ENCODE results near the gene TMEM150A.

The TMEM150A gene

GRCh38 chr2:85553184-85553583 lies 49.3 kb downstream of the TMEM150A start:
- H3K9me3 ChIP-seq (ENCODE audit: control insufficient read depth in 1 of 2, low read length in 2 of 2): no peaks in the 10 kb centered on the region
- no peak overlapping the region for H3K9ac ChIP-seq (ENCODE audit: low read depth in 1 of 2, low read length in 2 of 2)
- H3K4me1 ChIP-seq (ENCODE audit: control insufficient read depth in 1 of 2, insufficient read depth in 2 of 2, low read length in 2 of 2): peaks cover 0 to 4% of the 10 kb centered on the region in 2 donors
- H3K27me3 ChIP-seq (ENCODE audit: control insufficient read depth in 1 of 2, insufficient read depth in 2 of 2, low read length in 2 of 2): no peaks in the 10 kb centered on the region
- H3K4me3 ChIP-seq (ENCODE audit: low read depth in 1 of 2, low read length in 2 of 2): no peak overlapping the region
- no peak overlapping the region for H3K27ac ChIP-seq (ENCODE audit: low read depth, low read length)
- H3K36me3 ChIP-seq (ENCODE audit: control insufficient read depth in 1 of 2, insufficient read depth in 2 of 2, low read length in 2 of 2): peaks cover 42 to 69% of the 10 kb centered on the region in 2 donors

GRCh38 chr2:85551698-85552678 lies 50.5 kb downstream of the TMEM150A start:
- H3K36me3 ChIP-seq (ENCODE audit: control insufficient read depth in 1 of 2, insufficient read depth in 2 of 2, low read length in 2 of 2): peaks cover 40 to 63% of the 10 kb centered on the region in 2 donors
- H3K9ac ChIP-seq (ENCODE audit: low read depth in 1 of 2, low read length in 2 of 2): no peak overlapping the region
- H3K27ac ChIP-seq (ENCODE audit: low read depth, low read length): no peak overlapping the region
- no peaks in the 10 kb centered on the region for H3K27me3 ChIP-seq (ENCODE audit: control insufficient read depth in 1 of 2, insufficient read depth in 2 of 2, low read length in 2 of 2)
- H3K4me3 ChIP-seq (ENCODE audit: low read depth in 1 of 2, low read length in 2 of 2): no peak overlapping the region
- H3K9me3 ChIP-seq (ENCODE audit: control insufficient read depth in 1 of 2, low read length in 2 of 2): no peaks in the 10 kb centered on the region
- H3K4me1 ChIP-seq (ENCODE audit: control insufficient read depth in 1 of 2, insufficient read depth in 2 of 2, low read length in 2 of 2): peaks cover 0 to 4% of the 10 kb centered on the region in 2 donors

GRCh38 chr2:85550486-85550885 lies 52.0 kb downstream of the TMEM150A start:
- H3K9me3 ChIP-seq (ENCODE audit: control insufficient read depth in 1 of 2, low read length in 2 of 2): no peaks in the 10 kb centered on the region
- no peaks in the 10 kb centered on the region for H3K27me3 ChIP-seq (ENCODE audit: control insufficient read depth in 1 of 2, insufficient read depth in 2 of 2, low read length in 2 of 2)
- peak overlapping the region; percentile 27 for H3K27ac ChIP-seq (ENCODE audit: low read depth, low read length)
- H3K9ac ChIP-seq (ENCODE audit: low read depth in 1 of 2, low read length in 2 of 2): no peak overlapping the region
- H3K4me3 ChIP-seq (ENCODE audit: low read depth in 1 of 2, low read length in 2 of 2): no peak overlapping the region
- H3K36me3 ChIP-seq (ENCODE audit: control insufficient read depth in 1 of 2, insufficient read depth in 2 of 2, low read length in 2 of 2): peaks cover 50 to 66% of the 10 kb centered on the region in 2 donors
- H3K4me1 ChIP-seq (ENCODE audit: control insufficient read depth in 1 of 2, insufficient read depth in 2 of 2, low read length in 2 of 2): peaks cover 0 to 4% of the 10 kb centered on the region in 2 donors

- peak overlapping the region; percentile 27 for H3K27ac ChIP-seq (ENCODE audit: low read depth, low read length)
- peaks cover 0 to 4% of the 10 kb centered on the region in 2 donors for H3K4me1 ChIP-seq (ENCODE audit: control insufficient read depth in 1 of 2, insufficient read depth in 2 of 2, low read length in 2 of 2)
Observed at GRCh38 chr2:85549826-85550225, 52.7 kb downstream of the TMEM150A start.

GRCh38 chr2:85549095-85549494 lies 53.4 kb downstream of the TMEM150A start:
- Histone ChIP-seq H3K36me3 (ENCODE audit: control insufficient read depth in 1 of 2, insufficient read depth in 2 of 2, low read length in 2 of 2) (peaks cover 44 to 68% of the 10 kb centered on the region in 2 donors), H3K4me1 (ENCODE audit: control insufficient read depth in 1 of 2, insufficient read depth in 2 of 2, low read length in 2 of 2) (peaks cover 0 to 4% of the 10 kb centered on the region in 2 donors), H3K27me3 (ENCODE audit: control insufficient read depth in 1 of 2, insufficient read depth in 2 of 2, low read length in 2 of 2) (no peaks in the 10 kb centered on the region), H3K4me3 (ENCODE audit: low read depth in 1 of 2, low read length in 2 of 2) (no peak overlapping the region), H3K9ac (ENCODE audit: low read depth in 1 of 2, low read length in 2 of 2) (no peak overlapping the region), H3K27ac (ENCODE audit: low read depth, low read length) (no peak overlapping the region), H3K9me3 (ENCODE audit: control insufficient read depth in 1 of 2, low read length in 2 of 2) (no peaks in the 10 kb centered on the region)

More at GRCh38 chr2:85549826-85550225, 52.7 kb downstream of the TMEM150A start:
- Histone ChIP-seq H3K9ac (ENCODE audit: low read depth in 1 of 2, low read length in 2 of 2) (no peak overlapping the region), H3K27me3 (ENCODE audit: control insufficient read depth in 1 of 2, insufficient read depth in 2 of 2, low read length in 2 of 2) (no peaks in the 10 kb centered on the region), H3K4me3 (ENCODE audit: low read depth in 1 of 2, low read length in 2 of 2) (no peak overlapping the region), H3K9me3 (ENCODE audit: control insufficient read depth in 1 of 2, low read length in 2 of 2) (no peaks in the 10 kb centered on the region), H3K36me3 (ENCODE audit: control insufficient read depth in 1 of 2, insufficient read depth in 2 of 2, low read length in 2 of 2) (peaks cover 50 to 66% of the 10 kb centered on the region in 2 donors)

GRCh38 chr2:85548608-85548900 lies 53.9 kb downstream of the TMEM150A start:
- no peaks in the 10 kb centered on the region for H3K27me3 ChIP-seq (ENCODE audit: control insufficient read depth in 1 of 2, insufficient read depth in 2 of 2, low read length in 2 of 2)
- peaks cover 0 to 4% of the 10 kb centered on the region in 2 donors for H3K4me1 ChIP-seq (ENCODE audit: control insufficient read depth in 1 of 2, insufficient read depth in 2 of 2, low read length in 2 of 2)
- peaks cover 41 to 70% of the 10 kb centered on the region in 2 donors for H3K36me3 ChIP-seq (ENCODE audit: control insufficient read depth in 1 of 2, insufficient read depth in 2 of 2, low read length in 2 of 2)
- no peak overlapping the region for H3K4me3 ChIP-seq (ENCODE audit: low read depth in 1 of 2, low read length in 2 of 2)
- no peaks in the 10 kb centered on the region for H3K9me3 ChIP-seq (ENCODE audit: control insufficient read depth in 1 of 2, low read length in 2 of 2)
- no peak overlapping the region for H3K27ac ChIP-seq (ENCODE audit: low read depth, low read length)
- no peak overlapping the region for H3K9ac ChIP-seq (ENCODE audit: low read depth in 1 of 2, low read length in 2 of 2)
